ENCODE results near the gene DNAJB9. TPM values are rescaled to one million over a fixed set of nuclear protein-coding genes. Genes with fewer than 3 reads are reported as not detected.

DNAJB9 gene
- total and polyA plus RNA-seq, 2 of the 8 experiments (the other 6 are each of a cell fraction or from before 2014, with no cell fraction given): 1.8 to 9.7 TPM

GRCh38 chr7:108589874-108590273 is 20.2 kb downstream of the DNAJB9 start (continued):
- no peak for TF ChIP-seq BRCA1 (IDR thresholded peaks at IDR 0.05; ENCODE audit: low read depth, low read length)
- TF ChIP-seq ATF3 (IDR thresholded peaks at IDR 0.05; ENCODE audit: insufficient read depth, low read depth, low read length): no peak
- TF ChIP-seq BACH1 (IDR thresholded peaks at IDR 0.05; ENCODE audit: low read length): no peak
- no peak for TF ChIP-seq SUZ12 (IDR thresholded peaks at IDR 0.05; ENCODE audit: low read length)
- TF ChIP-seq FOSL1 (IDR thresholded peaks at IDR 0.05; ENCODE audit: insufficient read depth, low read depth, low read length): no peak
- TF ChIP-seq KDM1A (IDR thresholded peaks at IDR 0.05; ENCODE audit: borderline replicate concordance, low read length): no peak
- TF ChIP-seq TBP (IDR thresholded peaks at IDR 0.05; ENCODE audit: low read depth, low read length): no peak
